HG02981 (cell line): ENCODE data around the gene MAP3K5.

ENCODE experiments used
- ATAC-seq: cut with Tn5 transposase; IDR thresholded peaks from one replicate; pipeline ENCODE4 v1.9.1; 2021; ENCODE audit warnings: mild to moderate bottlenecking, moderate library complexity; ENCODE audit not compliant: unreplicated experiment

MAP3K5 gene

GRCh38 chr6:136525586-136526195, 266.6 kb downstream of the MAP3K5 start:
- no peak for ATAC-seq

DNA sequence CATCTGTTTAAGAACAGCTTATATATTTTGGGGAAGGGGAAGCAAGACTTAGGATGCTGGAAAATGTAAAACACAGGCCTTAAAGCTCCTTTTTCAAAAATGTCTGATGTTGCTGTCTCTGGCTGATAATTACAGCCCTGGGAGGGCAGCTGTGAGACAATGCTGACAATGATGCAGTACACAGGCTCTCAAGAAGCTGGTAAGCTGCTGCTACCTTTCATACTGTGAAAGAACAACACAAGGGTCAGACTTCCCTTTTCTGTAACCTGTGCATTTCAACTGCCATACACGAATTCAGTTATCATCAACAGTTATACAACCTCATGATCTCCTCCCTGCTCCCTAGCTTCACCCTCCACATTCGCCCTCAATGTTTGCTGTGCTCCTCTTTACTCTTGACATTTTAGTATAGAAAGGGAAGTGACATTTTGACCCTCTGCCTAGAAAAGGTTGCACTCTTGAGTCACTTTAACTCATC, 267.3 kb downstream of the MAP3K5 start:
- ATAC-seq = no peak

- ATAC-seq = no peak
Measured at GRCh38 chr6:136524339-136524935, 267.8 kb downstream of the MAP3K5 start.

DNA sequence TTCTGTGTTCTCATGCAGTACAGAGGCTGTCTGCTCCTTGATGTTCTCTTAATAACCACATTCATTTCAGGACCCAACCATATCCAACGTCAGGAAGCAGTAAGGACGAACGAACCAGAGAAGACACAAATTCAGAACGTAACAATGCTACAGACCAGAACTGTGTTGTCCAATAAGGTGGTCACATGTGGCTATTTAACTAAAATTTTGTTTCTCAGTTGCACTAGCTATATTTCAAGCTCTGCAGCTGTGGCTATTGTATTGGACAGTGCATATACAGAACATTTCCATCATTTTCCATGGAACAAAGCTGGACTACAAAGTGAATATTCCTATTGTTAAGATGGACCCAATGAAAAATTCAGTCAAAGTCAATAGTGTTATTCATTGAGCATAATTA, 269.1 kb downstream of the MAP3K5 start:
- no peak for ATAC-seq

DNA sequence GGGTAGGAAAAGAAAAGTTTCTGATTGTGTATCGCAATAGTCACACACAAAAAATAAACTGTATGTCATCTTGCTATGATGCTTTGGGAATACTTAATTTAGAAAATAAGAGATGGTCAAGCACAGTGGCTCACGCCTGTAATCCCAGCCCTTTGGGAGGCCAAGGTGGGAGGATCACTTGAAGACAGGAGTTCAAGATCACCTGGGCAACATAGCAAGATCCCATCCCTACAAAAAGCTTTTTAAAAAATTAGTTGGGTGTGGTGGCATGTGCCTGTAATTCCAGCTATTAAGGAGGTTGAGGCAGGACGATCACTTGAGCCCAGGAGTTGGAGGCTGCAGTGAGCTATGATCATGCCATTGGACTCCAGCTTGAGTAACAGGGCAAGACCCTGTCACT, 269.6 kb downstream of the MAP3K5 start:
- ATAC-seq = no peak

- no peak for ATAC-seq
Measured at GRCh38 chr6:136521911-136522310, 270.4 kb downstream of the MAP3K5 start.

DNA sequence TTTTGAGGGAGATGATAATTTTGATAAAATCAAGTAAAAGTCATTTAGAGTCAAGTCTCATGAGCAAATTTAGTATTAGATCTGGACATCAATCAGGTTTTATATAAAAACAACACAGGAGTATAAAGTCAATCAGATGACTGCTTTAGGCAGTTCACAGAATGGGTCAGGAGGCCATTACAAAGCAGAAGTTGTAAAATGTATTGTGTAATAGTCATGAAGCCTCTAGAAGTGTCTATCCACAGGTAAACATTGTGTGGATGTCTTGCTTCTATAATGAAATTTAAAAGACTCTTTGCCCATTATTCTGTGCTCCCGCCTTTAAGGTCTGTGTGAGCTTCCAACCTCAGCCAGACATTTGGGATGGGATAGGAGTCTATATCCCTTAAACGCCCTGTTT, 270.9 kb downstream of the MAP3K5 start:
- no peak for ATAC-seq

DNA sequence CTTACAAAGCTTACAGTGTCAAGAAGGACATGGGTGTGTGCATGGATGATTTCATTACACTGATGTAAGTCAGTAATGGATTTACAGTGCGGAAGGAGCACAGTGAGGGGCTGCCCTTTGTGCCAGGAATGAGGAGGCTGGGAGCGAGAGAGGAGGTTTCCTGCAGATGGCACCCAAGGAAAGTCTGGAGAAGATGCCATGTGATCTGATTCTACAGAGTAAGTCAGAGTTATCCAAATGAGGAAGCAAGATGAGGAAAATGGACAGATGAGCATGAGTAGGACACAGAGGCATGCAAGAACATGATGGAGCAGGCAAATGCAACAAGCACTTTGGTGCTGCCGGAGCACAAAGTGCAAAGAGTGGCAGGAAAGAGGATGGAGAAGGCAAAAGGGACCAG, 271.8 kb downstream of the MAP3K5 start:
- ATAC-seq = no peak

DNA sequence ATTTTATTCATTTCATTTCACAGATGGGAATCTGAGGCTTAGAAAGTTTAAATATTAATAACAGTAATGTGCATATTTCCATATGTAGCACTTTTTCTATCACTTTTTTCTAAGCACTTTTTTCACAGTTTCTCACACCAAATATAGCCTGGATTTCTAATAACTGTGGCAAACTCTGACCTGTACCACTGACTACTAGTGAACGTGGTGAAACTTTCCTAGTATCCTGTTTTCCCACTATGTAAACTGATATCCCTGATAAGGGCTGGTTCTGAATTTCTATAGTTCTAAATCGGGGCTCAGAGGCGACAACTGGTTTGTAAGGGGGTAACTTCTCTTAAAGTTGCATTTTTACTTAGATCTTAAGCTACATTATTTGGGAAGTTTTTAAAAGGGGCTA, 274.7 kb downstream of the MAP3K5 start:
- no peak for ATAC-seq

DNA sequence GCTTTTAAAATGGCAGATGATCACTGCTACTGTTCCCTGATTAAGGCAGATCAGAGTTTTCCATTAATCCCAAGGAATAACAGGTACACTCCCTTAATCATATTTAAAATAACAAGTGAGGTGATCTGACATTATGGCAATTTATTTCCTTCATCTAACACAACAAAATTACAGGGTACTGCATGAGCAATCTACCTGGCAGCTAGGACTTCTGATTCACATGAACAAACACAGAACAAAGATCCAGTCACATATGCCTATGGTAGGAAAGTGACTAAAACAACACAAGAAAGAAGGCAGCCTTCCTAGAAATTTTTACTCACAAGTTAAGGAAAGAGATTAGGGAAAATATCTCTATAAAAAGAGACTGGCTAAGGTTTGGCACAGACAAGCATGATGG, 275.3 kb downstream of the MAP3K5 start:
- ATAC-seq = no peak

DNA sequence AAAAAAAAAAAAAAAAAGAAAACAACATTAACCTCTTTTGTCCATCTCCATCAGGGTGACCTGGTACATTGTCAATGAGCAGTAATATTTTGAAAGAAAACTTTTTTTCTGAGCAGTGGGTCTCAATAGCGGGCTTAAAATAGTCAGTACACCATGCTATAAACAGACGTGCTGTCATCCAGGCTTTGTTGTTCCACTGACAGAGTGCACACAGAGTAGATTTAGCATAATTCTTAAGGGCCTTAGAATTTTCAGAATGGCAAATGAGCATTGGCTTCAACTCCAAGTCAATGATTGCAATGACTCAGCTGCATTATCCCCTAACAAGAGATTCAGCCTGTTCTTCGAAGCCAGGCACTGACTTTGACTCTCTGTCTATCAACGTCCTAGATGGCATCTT, 277.7 kb downstream of the MAP3K5 start:
- no peak for ATAC-seq

DNA sequence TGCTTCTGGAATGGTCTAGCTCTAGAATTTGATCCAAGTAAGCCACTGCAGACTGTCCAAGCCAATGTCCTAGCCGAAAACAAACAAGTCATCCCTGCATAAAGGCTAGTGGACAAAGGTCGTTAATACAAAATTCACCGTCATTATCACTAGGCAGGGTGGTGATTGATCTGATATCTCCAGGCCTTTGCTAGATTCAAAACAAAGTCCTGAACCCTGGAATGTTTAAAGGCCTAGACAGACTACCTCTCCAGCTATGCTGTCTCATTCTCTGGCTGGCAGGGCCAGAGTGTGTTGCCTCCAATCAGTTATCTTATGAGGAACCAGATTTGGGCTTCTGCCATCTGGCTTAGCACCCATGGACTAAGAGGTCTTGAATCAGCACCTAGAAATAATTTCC, 280.4 kb downstream of the MAP3K5 start:
- ATAC-seq = no peak

GRCh38 chr6:136511397-136511796, 280.9 kb downstream of the MAP3K5 start:
- ATAC-seq = no peak

GRCh38 chr6:136510782-136511181, 281.5 kb downstream of the MAP3K5 start:
- ATAC-seq = no peak

- ATAC-seq = no peak
Measured at GRCh38 chr6:136510299-136510698, 282.0 kb downstream of the MAP3K5 start.

GRCh38 chr6:136508725-136509392, 283.4 kb downstream of the MAP3K5 start:
- no peak for ATAC-seq
